Activated gamma-delta T cell treated with anti-CD3 and anti-CD28 coated beads, Interleukin-2, amount 50 U/mL, for 16 hours (primary cell): Measurements from ENCODE around the gene SS18.

ENCODE experiments used
- DNase-seq: peaks from one replicate; pipeline ENCODE4 v3.0.0-alpha.2; 2020; ENCODE audit warnings: low read depth

The SS18 gene

GRCh38 chr18:26002375-26002910 is 88.0 kb downstream of the SS18 start:
- no peak for DNase-seq

- no peak for DNase-seq
Observed at GRCh38 chr18:25998461-25998860, 92.0 kb downstream of the SS18 start.

DNA sequence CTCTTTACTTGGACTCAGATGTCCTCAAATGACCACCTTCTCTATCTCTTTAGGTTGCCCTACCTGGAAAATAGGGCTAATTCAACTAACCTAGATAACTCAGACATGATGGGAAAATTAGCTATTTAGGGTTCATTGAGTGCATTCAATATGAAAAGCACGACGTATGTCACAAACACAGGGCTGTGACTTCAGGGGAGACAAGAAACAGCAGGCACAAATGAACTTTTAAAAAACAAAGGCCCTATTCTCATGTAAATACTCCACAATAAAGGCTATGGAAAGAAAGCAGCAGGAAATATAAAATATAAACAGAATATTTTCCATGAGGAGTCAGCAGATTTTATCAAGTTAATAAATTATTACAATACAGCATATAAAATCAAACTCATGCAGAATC is 97.8 kb downstream of the SS18 start:
- DNase-seq = no peak

GRCh38 chr18:25990473-25990872 is 99.9 kb downstream of the SS18 start:
- no peak for DNase-seq

GRCh38 chr18:25985707-25986394 is 104.6 kb downstream of the SS18 start:
- no peak for DNase-seq

DNA sequence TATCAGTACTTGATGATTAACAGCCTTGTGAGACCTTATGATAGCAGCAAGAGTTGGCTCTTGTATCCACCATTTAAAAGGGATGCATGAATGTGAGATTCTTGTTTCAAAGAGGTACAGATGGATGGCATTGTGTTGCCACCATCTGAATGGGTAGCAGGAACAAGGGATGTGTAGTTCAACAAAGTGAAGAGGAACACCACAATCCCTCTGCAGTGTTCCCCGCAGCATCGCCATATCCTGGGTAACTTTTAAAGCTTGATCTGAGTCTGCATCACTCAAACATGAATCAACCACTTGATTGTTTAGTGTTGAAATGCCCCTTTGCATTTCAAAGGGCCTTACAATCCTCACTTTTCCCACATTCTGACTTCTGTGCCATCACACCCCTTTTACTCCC is 106.7 kb downstream of the SS18 start:
- no peak for DNase-seq

- DNase-seq = no peak
Observed at GRCh38 chr18:25982961-25983360, 107.5 kb downstream of the SS18 start.

DNA sequence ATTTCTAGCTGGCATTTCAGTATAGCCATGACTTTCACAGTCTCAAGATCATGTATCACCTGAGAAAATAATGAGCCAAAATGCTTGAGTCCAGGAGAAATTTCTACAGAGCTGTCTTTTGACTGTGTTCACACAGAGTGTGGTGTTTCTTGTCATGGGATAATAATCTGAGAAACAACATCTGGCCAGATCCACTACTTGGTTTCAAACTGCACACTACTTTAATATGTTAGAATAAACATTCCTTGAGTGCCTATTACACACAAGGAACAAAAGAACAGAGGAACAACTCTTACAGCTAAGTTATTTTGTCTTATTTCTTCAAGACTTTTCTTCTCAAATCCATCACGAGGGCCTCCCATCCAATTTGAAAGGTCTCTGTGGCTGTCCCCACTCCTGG is 108.3 kb downstream of the SS18 start:
- no peak for DNase-seq

- no peak for DNase-seq
Observed at GRCh38 chr18:25979369-25980040, 110.9 kb downstream of the SS18 start.

GRCh38 chr18:25976554-25976953 is 113.9 kb downstream of the SS18 start:
- DNase-seq = no peak

DNA sequence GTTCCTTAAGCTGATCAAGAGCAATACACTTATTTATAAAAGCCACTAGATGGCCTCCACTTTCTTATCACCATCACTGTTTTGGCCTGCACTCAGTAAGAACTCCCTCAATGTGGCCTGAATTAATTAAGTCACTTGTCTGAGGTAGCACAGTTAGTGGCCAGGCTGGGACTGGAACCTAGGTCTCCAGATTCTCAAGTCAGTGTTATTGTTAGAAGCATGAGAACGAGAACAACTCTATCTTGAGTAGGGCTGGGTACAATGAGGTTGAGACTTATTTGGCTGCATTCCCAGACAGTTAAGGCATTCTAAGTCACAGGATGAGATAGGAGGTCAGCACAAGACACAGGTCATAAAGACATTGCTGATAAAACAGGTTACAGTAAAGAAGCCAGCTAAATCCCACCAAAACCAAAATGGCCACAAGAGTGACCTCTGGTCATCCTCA is 115.8 kb downstream of the SS18 start:
- no peak for DNase-seq
